Stomach smooth muscle (tissue), 2 donors: Measurements from ENCODE around the gene GRIK4.
A peak's percentile ranks its signal among the peaks of the same experiment; 100 is the strongest.

Experiments used
- H3K27ac ChIP-seq: one replicate; pipeline ENCODE4 v1.7.0; 2013; ENCODE audit warnings: mild to moderate bottlenecking, low read length, inconsistent platforms
- H3K27me3 ChIP-seq, 2 donors: one replicate each; pipeline ENCODE4 v1.7.0; 2013; ENCODE audit warnings: low read length in 2 of 2; ENCODE audit not compliant: insufficient read depth in 2 of 2, control insufficient read depth in 1 of 2
- H3K36me3 ChIP-seq, 2 donors: one replicate each; pipeline ENCODE4 v1.7.0; 2013; ENCODE audit warnings: low read length in 2 of 2; ENCODE audit not compliant: control insufficient read depth in 2 of 2, insufficient read depth in 2 of 2
- H3K4me1 ChIP-seq: one replicate; pipeline ENCODE4 v1.7.0; 2013; ENCODE audit warnings: low read length; ENCODE audit not compliant: control insufficient read depth, insufficient read depth
- H3K4me3 ChIP-seq, 2 donors: one replicate each; pipeline ENCODE4 v1.7.0; 2013; ENCODE audit warnings: low read length in 2 of 2
- H3K9ac ChIP-seq, 2 donors: one replicate each; pipeline ENCODE4 v1.7.0; 2013; ENCODE audit warnings: low read length in 2 of 2, mild to moderate bottlenecking in 1 of 2
- H3K9me3 ChIP-seq, 2 donors: one replicate each; pipeline ENCODE4 v1.7.0; 2013; ENCODE audit warnings: low read length in 2 of 2; ENCODE audit not compliant: control insufficient read depth in 2 of 2
- donor health status: healthy.
- donor health status: Pancreatic carcinoma.

GRIK4 gene

GRCh38 chr11:120932305-120932915 is 420.9 kb downstream of the GRIK4 start:
- Histone ChIP-seq H3K27me3 (no peaks in the 10 kb centered on the region), H3K4me1 (no peaks in the 10 kb centered on the region), H3K36me3 (no peaks in the 10 kb centered on the region), H3K4me3 (no peak overlapping the region), H3K27ac (no peak overlapping the region), H3K9ac (no peak overlapping the region), H3K9me3 (no peaks in the 10 kb centered on the region)

- Histone ChIP-seq H3K9me3 (no peaks in the 10 kb centered on the region), H3K27me3 (peaks cover 2 to 5% of the 10 kb centered on the region in 2 donors), H3K27ac (no peak overlapping the region), H3K4me1 (no peaks in the 10 kb centered on the region), H3K4me3 (no peak overlapping the region), H3K36me3 (no peaks in the 10 kb centered on the region), H3K9ac (no peak overlapping the region)
Observed at GRCh38 chr11:120936356-120936755, 424.8 kb downstream of the GRIK4 start.

GRCh38 chr11:120937501-120937900 is 426.0 kb downstream of the GRIK4 start:
- Histone ChIP-seq H3K4me3 (no peak overlapping the region), H3K9me3 (no peaks in the 10 kb centered on the region), H3K4me1 (no peaks in the 10 kb centered on the region), H3K9ac (no peak overlapping the region), H3K27ac (no peak overlapping the region), H3K36me3 (no peaks in the 10 kb centered on the region), H3K27me3 (peaks cover 2 to 5% of the 10 kb centered on the region in 2 donors)

- peaks cover 2 to 5% of the 10 kb centered on the region in 2 donors for H3K27me3 ChIP-seq
Observed at GRCh38 chr11:120938260-120938659, 426.7 kb downstream of the GRIK4 start.

GRCh38 chr11:120940160-120940848 is 428.8 kb downstream of the GRIK4 start:
- H3K9me3 ChIP-seq: peaks cover 5 to 9% of the 10 kb centered on the region in 2 donors
- no peaks in the 10 kb centered on the region for H3K36me3 ChIP-seq
- no peak overlapping the region for H3K27ac ChIP-seq
- no peak overlapping the region for H3K4me3 ChIP-seq
- H3K27me3 ChIP-seq: peaks cover 2 to 8% of the 10 kb centered on the region in 2 donors
- no peak overlapping the region for H3K9ac ChIP-seq
- H3K4me1 ChIP-seq: no peaks in the 10 kb centered on the region

More at GRCh38 chr11:120938260-120938659, 426.7 kb downstream of the GRIK4 start:
- Histone ChIP-seq H3K9me3 (no peaks in the 10 kb centered on the region), H3K4me3 (no peak overlapping the region), H3K4me1 (no peaks in the 10 kb centered on the region), H3K9ac (no peak overlapping the region), H3K36me3 (no peaks in the 10 kb centered on the region), H3K27ac (no peak overlapping the region)

GRCh38 chr11:120941000-120941399 is 429.5 kb downstream of the GRIK4 start:
- no peaks in the 10 kb centered on the region for H3K4me1 ChIP-seq
- no peak overlapping the region for H3K4me3 ChIP-seq
- no peaks in the 10 kb centered on the region for H3K36me3 ChIP-seq
- no peak overlapping the region for H3K27ac ChIP-seq
- H3K27me3 ChIP-seq: peaks cover 2 to 8% of the 10 kb centered on the region in 2 donors
- H3K9me3 ChIP-seq: peaks cover 6 to 9% of the 10 kb centered on the region in 2 donors
- H3K9ac ChIP-seq: no peak overlapping the region

- Histone ChIP-seq H3K36me3 (no peaks in the 10 kb centered on the region), H3K4me3 (no peak overlapping the region), H3K27me3 (peaks cover 2 to 8% of the 10 kb centered on the region in 2 donors), H3K9ac (no peak overlapping the region), H3K27ac (no peak overlapping the region), H3K9me3 (peaks cover 6 to 9% of the 10 kb centered on the region in 2 donors), H3K4me1 (no peaks in the 10 kb centered on the region)
Observed at GRCh38 chr11:120942701-120943100, 431.2 kb downstream of the GRIK4 start.

- Histone ChIP-seq H3K4me3 (no peak overlapping the region), H3K27me3 (peaks cover 0 to 22% of the 10 kb centered on the region in 2 donors)
Observed at GRCh38 chr11:120945042-120945441, 433.5 kb downstream of the GRIK4 start.

GRCh38 chr11:120950880-120951279 is 439.3 kb downstream of the GRIK4 start:
- no peak overlapping the region for H3K27ac ChIP-seq

More at GRCh38 chr11:120945042-120945441, 433.5 kb downstream of the GRIK4 start:
- Histone ChIP-seq H3K27ac (no peak overlapping the region), H3K9ac (no peak overlapping the region), H3K36me3 (no peaks in the 10 kb centered on the region), H3K4me1 (no peaks in the 10 kb centered on the region), H3K9me3 (peaks cover 6 to 9% of the 10 kb centered on the region in 2 donors)

GRCh38 chr11:120952461-120953434 is 441.2 kb downstream of the GRIK4 start:
- Histone ChIP-seq H3K9ac (no peak overlapping the region), H3K27ac (no peak overlapping the region), H3K4me3 (peak overlapping the region in 1 of 2 donors; percentile 44), H3K36me3 (no peaks in the 10 kb centered on the region), H3K9me3 (no peaks in the 10 kb centered on the region), H3K27me3 (peaks cover 0 to 21% of the 10 kb centered on the region in 2 donors), H3K4me1 (peaks cover 5% of the 10 kb centered on the region)

More at GRCh38 chr11:120950880-120951279, 439.3 kb downstream of the GRIK4 start:
- Histone ChIP-seq H3K36me3 (no peaks in the 10 kb centered on the region), H3K4me3 (no peak overlapping the region), H3K4me1 (peaks cover 5% of the 10 kb centered on the region), H3K27me3 (peaks cover 0 to 22% of the 10 kb centered on the region in 2 donors), H3K9me3 (no peaks in the 10 kb centered on the region), H3K9ac (no peak overlapping the region)
